HCT116 (cell line): ENCODE data around the gene DCP1B. TPM values are rescaled to one million over a fixed set of nuclear protein-coding genes. Genes with fewer than 3 reads are reported as not detected.

Experiments used
- ATAC-seq: fragments of 200-7000 bp; cut with Tn5 transposase; 2 replicates; pipeline ENCODE4 v1.9.1; 2020; ENCODE audit warnings: mild to moderate bottlenecking, moderate library complexity
- BruUV-seq: library from RNA; stranded (reverse); fragments of 400-500 nt; replicated peaks from 2 replicates; lab custom pipeline; 2021; lab: Mats Ljungman, UMichigan
- CTCF ChIA-PET: fragments of 300-600 bp; sonication (Branson Sonifier 250); formaldehyde crosslinking; loops from one replicate; lab custom pipeline; 2021; ENCODE audit warnings: antibody characterized with exemption; lab: Charles Lee
- POLR2A ChIA-PET: fragments of 300-600, 350-600 bp; sonication (Branson Sonifier 250); formaldehyde crosslinking; loops from one replicate; lab custom pipeline; 2021; ENCODE audit warnings: antibody characterized with exemption; lab: Charles Lee
- RAD21 ChIA-PET, 2 experiments: fragments of 300-600 bp; sonication (Branson Sonifier 250); formaldehyde crosslinking; loops; one replicate each; lab custom pipeline; 2023; ENCODE audit warnings: low total read pairs in 2 of 2; ENCODE audit not compliant: uncharacterized antibody in 2 of 2, unreplicated experiment in 2 of 2, low non-redundant PET in 1 of 2; lab: Charles Lee
- DNase-seq: peaks from one replicate; pipeline ENCODE4 v3.0.0-alpha.2; 2010; ENCODE audit warnings: low read depth, low spot score
- H2AFZ ChIP-seq: fragments of 200-600 bp; shearing (Covaris generic), sonication (generic); 2 replicates; pipeline ENCODE4 v1.6.1; 2017; ENCODE audit warnings: low read depth, mixed run types, mixed read lengths, antibody characterized with exemption, low read length; ENCODE audit not compliant: poor library complexity, severe bottlenecking
- H3K27ac ChIP-seq: 2 replicates; pipeline ENCODE4 v1.5.1; 2012; ENCODE audit warnings: low read depth, low read length
- H3K27me3 ChIP-seq: fragments of 200-600 bp; sonication (generic); 2 replicates; pipeline ENCODE4 v1.6.1; 2016; ENCODE audit warnings: mixed run types, low read length, mixed read lengths; ENCODE audit not compliant: insufficient read depth
- H3K36me3 ChIP-seq, 2 experiments: fragments of 200-500 bp in 1 of 2; fragments of 200-600 bp in 1 of 2; sonication (Bioruptor generic) in 1 of 2; sonication (generic) in 1 of 2; 2 replicates each; pipeline versions ENCODE4 v1.5.1 to v1.6.1; 2014 to 2016; ENCODE audit warnings: low read length in 2 of 2, inconsistent platforms in 1 of 2, mixed read lengths in 1 of 2, mixed run types in 1 of 2; ENCODE audit not compliant: insufficient read depth in 2 of 2, control insufficient read depth in 1 of 2
- H3K4me1 ChIP-seq, 2 experiments: fragments of 200-600 bp in 1 of 2; sonication (generic) in 1 of 2; 2 replicates each; pipeline versions ENCODE4 v1.5.1 to v1.6.1; 2012 to 2017; ENCODE audit warnings: low read length in 2 of 2, inconsistent platforms in 1 of 2, mild to moderate bottlenecking in 1 of 2, mixed read lengths in 1 of 2, mixed run types in 1 of 2, moderate library complexity in 1 of 2; ENCODE audit not compliant: insufficient read depth in 2 of 2, control insufficient read depth in 1 of 2
- H3K4me2 ChIP-seq: fragments of 200-600 bp; sonication (generic); 2 replicates; pipeline ENCODE4 v1.6.1; 2017; ENCODE audit warnings: mixed run types, low read length, mixed read lengths
- H3K4me3 ChIP-seq, 2 experiments: fragments of 200-600 bp in 1 of 2; sonication (generic) in 1 of 2; replicated peaks in 1 of 2; 2 replicates each; pipeline ENCODE4 v1.5.1; 2011 to 2016; ENCODE audit warnings: low read length in 2 of 2, control low read depth in 1 of 2, low read depth in 1 of 2, mild to moderate bottlenecking in 1 of 2, mixed read lengths in 1 of 2, mixed run types in 1 of 2
- H3K79me2 ChIP-seq: fragments of 200-600 bp; sonication (generic); 2 replicates; pipeline ENCODE4 v1.6.1; 2017; ENCODE audit warnings: mild to moderate bottlenecking, mixed run types, low read length, moderate library complexity, mixed read lengths; ENCODE audit not compliant: insufficient read depth
- H3K9ac ChIP-seq: fragments of 200-600 bp; sonication (generic); 2 replicates; pipeline ENCODE4 v1.6.1; 2016; ENCODE audit warnings: low read length, mixed read lengths
- H3K9me2 ChIP-seq: fragments of 200-600 bp; sonication (generic), shearing (Covaris generic); 2 replicates; pipeline ENCODE4 v1.6.1; 2017; ENCODE audit warnings: mixed run types, mild to moderate bottlenecking, moderate library complexity; ENCODE audit not compliant: insufficient read depth
- H3K9me3 ChIP-seq, 2 experiments: fragments of 200-500 bp in 1 of 2; fragments of 200-600 bp in 1 of 2; sonication (Bioruptor generic) in 1 of 2; sonication (generic) in 1 of 2; 2 replicates each; pipeline ENCODE4 v1.6.1; 2014 to 2017; ENCODE audit warnings: low read length in 2 of 2, mixed read lengths in 2 of 2, inconsistent platforms in 1 of 2, low read depth in 1 of 2, mild to moderate bottlenecking in 1 of 2, mixed run types in 1 of 2, moderate library complexity in 1 of 2; ENCODE audit not compliant: control insufficient read depth in 1 of 2, insufficient read depth in 1 of 2
- H4K20me1 ChIP-seq: fragments of 200-600 bp; sonication (generic), shearing (Covaris generic); 2 replicates; pipeline ENCODE4 v1.6.1; 2017; ENCODE audit warnings: mixed run types, mild to moderate bottlenecking, moderate library complexity; ENCODE audit not compliant: insufficient read depth
- ELF1 ChIP-seq: IDR thresholded peaks from 2 replicates; pipeline ENCODE4 v1.6.1; 2012; ENCODE audit warnings: low read depth, borderline replicate concordance
- EZH2phosphoT487 ChIP-seq: fragments of 200-600 bp; IDR thresholded peaks from 2 replicates; pipeline ENCODE4 v1.6.1; 2018; ENCODE audit warnings: antibody characterized with exemption, borderline replicate concordance
- JUND ChIP-seq: IDR thresholded peaks from 2 replicates; pipeline ENCODE4 v1.6.1; 2012
- SIN3A ChIP-seq: IDR thresholded peaks from 2 replicates; pipeline ENCODE4 v1.6.1; 2012; ENCODE audit warnings: low read depth
- SRF ChIP-seq: IDR thresholded peaks from 2 replicates; pipeline ENCODE4 v1.6.1; 2012; ENCODE audit warnings: low read depth
- TCF7L2 ChIP-seq: IDR thresholded peaks from 2 replicates; pipeline ENCODE4 v1.7.0; 2011; ENCODE audit warnings: borderline replicate concordance, inconsistent platforms; ENCODE audit not compliant: insufficient read depth, insufficient read length; ENCODE audit errors: extremely low read depth
- YY1 ChIP-seq: IDR thresholded peaks from 2 replicates; pipeline ENCODE4 v1.6.1; 2011; ENCODE audit warnings: low read length, low read depth, moderate library complexity, mild to moderate bottlenecking; ENCODE audit not compliant: insufficient replicate concordance; ENCODE audit errors: extremely low read depth
- ZFX ChIP-seq: fragments of 450-650 bp; IDR thresholded peaks from 2 replicates; pipeline ENCODE4 v1.6.1; 2017
- intact Hi-C: fragments of 100-400 bp; cut with micrococcal nuclease; formaldehyde crosslinking; loops from 2 replicates; pipeline ENCODE4 v1.10.0; 2022
- total RNA-seq: library from RNA; stranded (reverse); gene quantifications from one replicate; pipeline ENCODE4 v1.2.1, GENCODE V29; 2021; ENCODE audit not compliant: unreplicated experiment
- TF ChIP-seq, protein P1 (sequence below): IDR thresholded peaks from 2 replicates; pipeline ENCODE4 v1.6.1; 2012
- TF ChIP-seq, protein P2 (sequence below): IDR thresholded peaks from 2 replicates; pipeline ENCODE4 v1.6.1; 2011; ENCODE audit warnings: mild to moderate bottlenecking, low read length, moderate library complexity; ENCODE audit not compliant: insufficient replicate concordance; ENCODE audit errors: extremely low read depth
- TF ChIP-seq, protein P3 (sequence below): IDR thresholded peaks from 2 replicates; pipeline ENCODE4 v1.6.1; 2012; ENCODE audit warnings: low read depth
- TF ChIP-seq, protein P4 (sequence below), 3 experiments: fragments of 200-600 bp in 1 of 3; sonication (generic) in 1 of 3; IDR thresholded peaks in 2 of 3; conservative IDR thresholded peaks in 1 of 3; 2 replicates each; pipeline ENCODE4 v1.5.1; 2012 to 2017; ENCODE audit warnings: low read depth in 2 of 3, low read length in 2 of 3, antibody characterized with exemption in 1 of 3, borderline replicate concordance in 1 of 3, control low read depth in 1 of 3, mild to moderate bottlenecking in 1 of 3, mixed read lengths in 1 of 3, mixed run types in 1 of 3, moderate library complexity in 1 of 3; ENCODE audit not compliant: insufficient read depth in 1 of 3
- TF ChIP-seq, protein P5 (sequence below): IDR thresholded peaks from 2 replicates; pipeline ENCODE4 v1.6.1; 2012

DCP1B gene
- total RNA-seq, 1 experiment from 2014 or later = 13.8 TPM

DNA sequence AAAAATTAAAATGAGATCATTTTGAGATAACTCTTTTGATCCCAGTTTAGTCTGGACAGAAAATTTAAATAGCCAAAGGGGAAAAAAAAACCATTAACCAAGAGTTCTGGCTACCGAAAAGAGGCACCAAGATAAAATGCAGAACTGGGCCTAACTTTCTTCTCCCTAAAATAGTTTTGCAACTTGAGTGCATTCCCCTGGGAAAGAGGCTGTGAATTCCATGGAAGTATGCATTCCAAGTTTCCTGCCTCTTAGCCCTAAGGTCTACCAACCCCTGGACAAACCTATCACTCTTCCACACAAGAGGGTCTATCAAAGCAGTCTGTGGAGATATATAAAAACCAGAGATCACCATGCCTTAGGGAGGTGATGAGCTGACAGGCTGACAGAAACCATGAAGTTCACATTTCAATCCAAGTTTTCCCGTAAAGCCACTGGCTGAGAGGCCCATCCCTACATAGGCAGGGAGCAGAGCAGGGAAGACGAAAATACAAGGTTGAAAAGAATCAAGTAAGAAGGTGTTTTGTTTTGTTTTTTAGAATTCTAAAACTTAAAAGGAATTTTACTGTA lies 33.8 kb downstream of the DCP1B start:
- RAD21 ChIA-PET = no interaction called here
- Histone ChIP-seq H3K27ac (no peak overlapping the region), H3K27me3 (no peaks in the 10 kb centered on the region), H4K20me1 (no peaks in the 10 kb centered on the region), H3K36me3 (no peaks in the 10 kb centered on the region), H3K9ac (no peak overlapping the region), H3K79me2 (no peaks in the 10 kb centered on the region), H3K4me1 (no peaks in the 10 kb centered on the region), H2AFZ (no peak overlapping the region)
- no peak for DNase-seq
- POLR2A ChIA-PET = no interaction called here
- TF ChIP-seq SIN3A = no peak
- TF ChIP-seq ELF1 = no peak
- TF ChIP-seq, protein P1, sequence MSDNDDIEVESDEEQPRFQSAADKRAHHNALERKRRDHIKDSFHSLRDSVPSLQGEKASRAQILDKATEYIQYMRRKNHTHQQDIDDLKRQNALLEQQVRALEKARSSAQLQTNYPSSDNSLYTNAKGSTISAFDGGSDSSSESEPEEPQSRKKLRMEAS = no peak
- TF ChIP-seq, protein P2, sequence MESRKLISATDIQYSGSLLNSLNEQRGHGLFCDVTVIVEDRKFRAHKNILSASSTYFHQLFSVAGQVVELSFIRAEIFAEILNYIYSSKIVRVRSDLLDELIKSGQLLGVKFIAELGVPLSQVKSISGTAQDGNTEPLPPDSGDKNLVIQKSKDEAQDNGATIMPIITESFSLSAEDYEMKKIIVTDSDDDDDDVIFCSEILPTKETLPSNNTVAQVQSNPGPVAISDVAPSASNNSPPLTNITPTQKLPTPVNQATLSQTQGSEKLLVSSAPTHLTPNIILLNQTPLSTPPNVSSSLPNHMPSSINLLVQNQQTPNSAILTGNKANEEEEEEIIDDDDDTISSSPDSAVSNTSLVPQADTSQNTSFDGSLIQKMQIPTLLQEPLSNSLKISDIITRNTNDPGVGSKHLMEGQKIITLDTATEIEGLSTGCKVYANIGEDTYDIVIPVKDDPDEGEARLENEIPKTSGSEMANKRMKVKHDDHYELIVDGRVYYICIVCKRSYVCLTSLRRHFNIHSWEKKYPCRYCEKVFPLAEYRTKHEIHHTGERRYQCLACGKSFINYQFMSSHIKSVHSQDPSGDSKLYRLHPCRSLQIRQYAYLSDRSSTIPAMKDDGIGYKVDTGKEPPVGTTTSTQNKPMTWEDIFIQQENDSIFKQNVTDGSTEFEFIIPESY = no peak
- no peak for TF ChIP-seq EZH2phosphoT487
- TF ChIP-seq, protein P3, sequence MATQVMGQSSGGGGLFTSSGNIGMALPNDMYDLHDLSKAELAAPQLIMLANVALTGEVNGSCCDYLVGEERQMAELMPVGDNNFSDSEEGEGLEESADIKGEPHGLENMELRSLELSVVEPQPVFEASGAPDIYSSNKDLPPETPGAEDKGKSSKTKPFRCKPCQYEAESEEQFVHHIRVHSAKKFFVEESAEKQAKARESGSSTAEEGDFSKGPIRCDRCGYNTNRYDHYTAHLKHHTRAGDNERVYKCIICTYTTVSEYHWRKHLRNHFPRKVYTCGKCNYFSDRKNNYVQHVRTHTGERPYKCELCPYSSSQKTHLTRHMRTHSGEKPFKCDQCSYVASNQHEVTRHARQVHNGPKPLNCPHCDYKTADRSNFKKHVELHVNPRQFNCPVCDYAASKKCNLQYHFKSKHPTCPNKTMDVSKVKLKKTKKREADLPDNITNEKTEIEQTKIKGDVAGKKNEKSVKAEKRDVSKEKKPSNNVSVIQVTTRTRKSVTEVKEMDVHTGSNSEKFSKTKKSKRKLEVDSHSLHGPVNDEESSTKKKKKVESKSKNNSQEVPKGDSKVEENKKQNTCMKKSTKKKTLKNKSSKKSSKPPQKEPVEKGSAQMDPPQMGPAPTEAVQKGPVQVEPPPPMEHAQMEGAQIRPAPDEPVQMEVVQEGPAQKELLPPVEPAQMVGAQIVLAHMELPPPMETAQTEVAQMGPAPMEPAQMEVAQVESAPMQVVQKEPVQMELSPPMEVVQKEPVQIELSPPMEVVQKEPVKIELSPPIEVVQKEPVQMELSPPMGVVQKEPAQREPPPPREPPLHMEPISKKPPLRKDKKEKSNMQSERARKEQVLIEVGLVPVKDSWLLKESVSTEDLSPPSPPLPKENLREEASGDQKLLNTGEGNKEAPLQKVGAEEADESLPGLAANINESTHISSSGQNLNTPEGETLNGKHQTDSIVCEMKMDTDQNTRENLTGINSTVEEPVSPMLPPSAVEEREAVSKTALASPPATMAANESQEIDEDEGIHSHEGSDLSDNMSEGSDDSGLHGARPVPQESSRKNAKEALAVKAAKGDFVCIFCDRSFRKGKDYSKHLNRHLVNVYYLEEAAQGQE = no peak
- TF ChIP-seq, protein P4, sequence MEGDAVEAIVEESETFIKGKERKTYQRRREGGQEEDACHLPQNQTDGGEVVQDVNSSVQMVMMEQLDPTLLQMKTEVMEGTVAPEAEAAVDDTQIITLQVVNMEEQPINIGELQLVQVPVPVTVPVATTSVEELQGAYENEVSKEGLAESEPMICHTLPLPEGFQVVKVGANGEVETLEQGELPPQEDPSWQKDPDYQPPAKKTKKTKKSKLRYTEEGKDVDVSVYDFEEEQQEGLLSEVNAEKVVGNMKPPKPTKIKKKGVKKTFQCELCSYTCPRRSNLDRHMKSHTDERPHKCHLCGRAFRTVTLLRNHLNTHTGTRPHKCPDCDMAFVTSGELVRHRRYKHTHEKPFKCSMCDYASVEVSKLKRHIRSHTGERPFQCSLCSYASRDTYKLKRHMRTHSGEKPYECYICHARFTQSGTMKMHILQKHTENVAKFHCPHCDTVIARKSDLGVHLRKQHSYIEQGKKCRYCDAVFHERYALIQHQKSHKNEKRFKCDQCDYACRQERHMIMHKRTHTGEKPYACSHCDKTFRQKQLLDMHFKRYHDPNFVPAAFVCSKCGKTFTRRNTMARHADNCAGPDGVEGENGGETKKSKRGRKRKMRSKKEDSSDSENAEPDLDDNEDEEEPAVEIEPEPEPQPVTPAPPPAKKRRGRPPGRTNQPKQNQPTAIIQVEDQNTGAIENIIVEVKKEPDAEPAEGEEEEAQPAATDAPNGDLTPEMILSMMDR (IDR thresholded peaks at IDR 0.05 in 2 of 3, conservative IDR thresholded peaks at IDR 0.05 in 1 of 3; ENCODE audit: borderline replicate concordance in 1 of 3, insufficient read depth in 1 of 3, low read depth in 2 of 3, low read length in 2 of 3) = no peak
- TF ChIP-seq TCF7L2 = no peak
- TF ChIP-seq, protein P5, sequence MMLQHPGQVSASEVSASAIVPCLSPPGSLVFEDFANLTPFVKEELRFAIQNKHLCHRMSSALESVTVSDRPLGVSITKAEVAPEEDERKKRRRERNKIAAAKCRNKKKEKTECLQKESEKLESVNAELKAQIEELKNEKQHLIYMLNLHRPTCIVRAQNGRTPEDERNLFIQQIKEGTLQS = no peak
- TF ChIP-seq YY1 = no peak
- no peak for TF ChIP-seq SRF
- no peak for TF ChIP-seq ZFX
- TF ChIP-seq JUND = no peak
- TF ChIP-seq, all 23 proteins: peak for 0
- Histone ChIP-seq H3K9me3 (no peaks in the 10 kb centered on the region), H3K4me2 (no peak overlapping the region), H3K9me2 (no peaks in the 10 kb centered on the region), H3K4me3 (no peak overlapping the region)
- intact Hi-C loops = no loop called here
- no TSS peak for BruUV-seq
- CTCF ChIA-PET = no interaction called here
- ATAC-seq = no peak
